MCF 10A (cell line): ENCODE results near the gene RAD51B. TPM values are rescaled to one million over a fixed set of nuclear protein-coding genes. Genes with fewer than 3 reads are reported as not detected.

Experiments used
- BruUV-seq: library from RNA; stranded (reverse); fragments of 400-500 nt; replicated peaks from 2 replicates; lab custom pipeline; 2021; lab: Mats Ljungman, UMichigan
- CTCF ChIA-PET: fragments of 300-600 bp; sonication (Branson Sonifier 250); formaldehyde crosslinking; extraction: SDS; loops from one replicate; lab custom pipeline; 2021; ENCODE audit warnings: antibody characterized with exemption, inconsistent platforms; lab: Yijun Ruan, JAX
- POLR2A ChIA-PET: fragments of 300-600, 350-650 bp; sonication (Branson Sonifier 250); formaldehyde crosslinking; extraction: SDS; loops from one replicate; lab custom pipeline; 2020; ENCODE audit warnings: antibody characterized with exemption, inconsistent platforms; lab: Yijun Ruan, JAX
- DNase-seq: peaks from one replicate; pipeline ENCODE4 v3.0.0-alpha.2; 2018; ENCODE audit not compliant: unreplicated experiment
- H3K27ac Mint-ChIP-seq: one replicate; pipeline ENCODE4 v1.8.0; 2022; ENCODE audit warnings: mild to moderate bottlenecking, low read depth, mixed read lengths; ENCODE audit not compliant: unreplicated experiment
- H3K27me3 Mint-ChIP-seq: one replicate; pipeline ENCODE4 v1.8.0; 2022; ENCODE audit warnings: mixed read lengths; ENCODE audit not compliant: insufficient read depth, unreplicated experiment
- H3K36me3 Mint-ChIP-seq: one replicate; pipeline ENCODE4 v1.8.0; 2022; ENCODE audit warnings: mild to moderate bottlenecking, moderate library complexity, mixed read lengths; ENCODE audit not compliant: insufficient read depth, unreplicated experiment
- H3K4me1 Mint-ChIP-seq: one replicate; pipeline ENCODE4 v1.8.0; 2022; ENCODE audit warnings: mixed read lengths; ENCODE audit not compliant: insufficient read depth, unreplicated experiment
- H3K4me3 Mint-ChIP-seq: one replicate; pipeline ENCODE4 v1.8.0; 2022; ENCODE audit warnings: mild to moderate bottlenecking, moderate library complexity, mixed read lengths; ENCODE audit not compliant: unreplicated experiment
- H3K9me3 Mint-ChIP-seq: one replicate; pipeline ENCODE4 v1.8.0; 2022; ENCODE audit warnings: mixed read lengths; ENCODE audit not compliant: unreplicated experiment
- CTCF ChIP-seq: fragments of 200-600 bp; IDR thresholded peaks from one replicate; pipeline ENCODE4 v1.8.0; 2022; ENCODE audit warnings: antibody characterized with exemption, mild to moderate bottlenecking; ENCODE audit not compliant: unreplicated experiment
- intact Hi-C: fragments of 100-400 bp; cut with micrococcal nuclease; formaldehyde crosslinking; loops from 2 replicates; pipeline ENCODE4 v1.14.1; 2022
- total RNA-seq: library from RNA; stranded (reverse); gene quantifications from 2 replicates; pipeline ENCODE4 v1.2.3, GENCODE V29; 2022

The RAD51B gene
- total RNA-seq, 1 experiment from 2014 or later = 14.6 TPM

GRCh38 chr14:68722968-68723566 lies 903.5 kb downstream of the RAD51B start:
- intact Hi-C loops = no loop called here
- H3K36me3 Mint-ChIP-seq = no peaks in the 10 kb centered on the region
- POLR2A ChIA-PET = no interaction called here
- BruUV-seq = no TSS peak
- no peaks in the 10 kb centered on the region for H3K27me3 Mint-ChIP-seq
- CTCF ChIA-PET = no interaction called here
- peaks cover 12% of the 10 kb centered on the region for H3K4me1 Mint-ChIP-seq
- peaks cover 11% of the 10 kb centered on the region for H3K9me3 Mint-ChIP-seq
- no peak for DNase-seq
- H3K27ac Mint-ChIP-seq = no peak overlapping the region
- TF ChIP-seq CTCF = no peak
- no peak overlapping the region for H3K4me3 Mint-ChIP-seq

GRCh38 chr14:68723808-68724268 lies 904.3 kb downstream of the RAD51B start:
- intact Hi-C loops = no loop called here
- BruUV-seq = no TSS peak
- POLR2A ChIA-PET = no interaction called here
- CTCF ChIA-PET = no interaction called here
- DNase-seq = no peak
- H3K36me3 Mint-ChIP-seq = no peaks in the 10 kb centered on the region
- peaks cover 11% of the 10 kb centered on the region for H3K9me3 Mint-ChIP-seq
- peaks cover 12% of the 10 kb centered on the region for H3K4me1 Mint-ChIP-seq
- H3K27me3 Mint-ChIP-seq = no peaks in the 10 kb centered on the region
- no peak overlapping the region for H3K27ac Mint-ChIP-seq
- no peak for TF ChIP-seq CTCF
- no peak overlapping the region for H3K4me3 Mint-ChIP-seq

- Mint-ChIP-seq H3K36me3 (no peaks in the 10 kb centered on the region), H3K27ac (no peak overlapping the region), H3K27me3 (no peaks in the 10 kb centered on the region), H3K4me3 (no peak overlapping the region), H3K9me3 (peaks cover 1% of the 10 kb centered on the region), H3K4me1 (peaks cover 5% of the 10 kb centered on the region)
- TF ChIP-seq CTCF = no peak
- POLR2A ChIA-PET = interaction anchor here (0.7 kb wide), 1 partner anchor 754 kb away, joined by 3 read pairs; no protein-coding TSS in a partner anchor
- no peak for DNase-seq
- no TSS peak for BruUV-seq
- intact Hi-C loops = no loop called here
- CTCF ChIA-PET = no interaction called here
Observed at GRCh38 chr14:68724914-68725313, 905.3 kb downstream of the RAD51B start.

- H3K9me3 Mint-ChIP-seq = no peaks in the 10 kb centered on the region
- H3K27me3 Mint-ChIP-seq = no peaks in the 10 kb centered on the region
- no peaks in the 10 kb centered on the region for H3K36me3 Mint-ChIP-seq
- CTCF ChIA-PET = interaction anchor here (0.6 kb wide), 1 partner anchor 70 kb away, joined by 3 read pairs; no protein-coding TSS in a partner anchor
- no peak overlapping the region for H3K27ac Mint-ChIP-seq
- intact Hi-C loops = no loop called here
- POLR2A ChIA-PET = no interaction called here
- H3K4me3 Mint-ChIP-seq = no peak overlapping the region
- TF ChIP-seq CTCF = no peak
- peaks cover 5% of the 10 kb centered on the region for H3K4me1 Mint-ChIP-seq
- BruUV-seq = no TSS peak
- DNase-seq = no peak
Observed at GRCh38 chr14:68726093-68726695, 906.6 kb downstream of the RAD51B start.
